Upper lobe of left lung (tissue), 6 donors: ENCODE measurements around the gene TPGS2. TPM values are rescaled to one million over a fixed set of nuclear protein-coding genes. Genes with fewer than 3 reads are reported as not detected.
"Not testable (repeated sequence)": the region's sequence is repeated elsewhere in the genome, so short reads cannot be mapped to it uniquely, and the experiment has no call there.

Source experiments
- ATAC-seq, 2 donors: fragments of 200-7000 bp; cut with Tn5 transposase; one replicate each; pipeline ENCODE4 v1.9.1; 2022; ENCODE audit warnings: mild to moderate bottlenecking in 2 of 2, moderate library complexity in 2 of 2; ENCODE audit not compliant: low FRiP score in 2 of 2
- DNase-seq, 2 donors: peaks; one replicate each; pipeline ENCODE4 v3.0.0-alpha.2; 2019 to 2020
- H3K27ac ChIP-seq, 4 donors: fragments of 200-600 bp; sonication (generic); one replicate each; pipeline ENCODE4 v1.5.1; 2016 to 2019
- H3K27me3 ChIP-seq, 4 donors: fragments of 200-600 bp; sonication (generic); one replicate each; pipeline ENCODE4 v1.5.1; 2017 to 2019
- H3K36me3 ChIP-seq, 4 donors: fragments of 200-600 bp; sonication (generic); one replicate each; pipeline ENCODE4 v1.5.1; 2016 to 2019
- H3K4me1 ChIP-seq, 4 donors: fragments of 200-600 bp; sonication (generic); one replicate each; pipeline ENCODE4 v1.5.1; 2018 to 2019
- H3K4me3 ChIP-seq, 4 donors: fragments of 200-600 bp; sonication (generic); one replicate each; pipeline ENCODE4 v1.5.1; 2017 to 2019; ENCODE audit warnings: mild to moderate bottlenecking in 2 of 4, moderate library complexity in 1 of 4
- H3K9me3 ChIP-seq, 4 donors: fragments of 200-600 bp; sonication (generic); one replicate each; pipeline ENCODE4 v1.5.1; 2018 to 2019
- CTCF ChIP-seq, 6 experiments: fragments of 450-650 bp in 4 of 6; fragments of 200-600 bp in 2 of 6; sonication (generic) in 2 of 6; IDR thresholded peaks; one replicate each; pipeline ENCODE4 v1.5.1; 2016 to 2019; ENCODE audit warnings: antibody characterized with exemption in 6 of 6
- EP300 ChIP-seq, 4 donors: sonication (generic); formaldehyde crosslinking; IDR thresholded peaks; one replicate each; pipeline ENCODE4 v1.5.1; 2017; ENCODE audit warnings: antibody characterized with exemption in 4 of 4, control low read depth in 2 of 4
- POLR2A ChIP-seq, 4 donors: fragments of 450-650 bp; IDR thresholded peaks; one replicate each; pipeline ENCODE4 v1.5.1; 2016 to 2017; ENCODE audit warnings: antibody characterized with exemption in 4 of 4, mild to moderate bottlenecking in 2 of 4
- POLR2AphosphoS5 ChIP-seq, 2 donors: sonication (generic); formaldehyde crosslinking; IDR thresholded peaks; one replicate each; pipeline ENCODE4 v1.5.1; 2017; ENCODE audit warnings: antibody characterized with exemption in 2 of 2
- WGBS, 2 donors: methylation state at CpG; one replicate each; pipeline ENCODE4 v1.1.5; 2017 to 2018; 5-methylcytosine and 5-hydroxymethylcytosine counted together
- total RNA-seq, 6 donors: library from RNA; depleted of rRNA in 4 of 6; stranded (reverse); fragments of >200 nt in 4 of 6; gene quantifications; one replicate each; pipeline versions ENCODE4 v1.1.0 to v1.2.1, GENCODE V29; 2016 to 2021
- donor health status: DM: no; HTN: no; CAD: no; lungs with moderate emphysema.
- donor health status: DM: no; HTN: yes; CAD: no; lungs with severe emphysema.

Gene TPGS2
- total RNA-seq, 6 donors from 2014 or later = 63.6 to 133 (median 94.9) TPM

- peak in 1 of 2 donors; percentile 36 for DNase-seq
- H3K4me3 ChIP-seq = no peak overlapping the region
- peak; percentile 7 to 46 for ATAC-seq
- H3K27me3 ChIP-seq = no peaks in the 10 kb centered on the region
- 67% methylated on average over 6 of the region's 6 CpGs for WGBS, 2 donors
- no peaks in the 10 kb centered on the region for H3K9me3 ChIP-seq
- no peaks in the 10 kb centered on the region for H3K36me3 ChIP-seq
- H3K4me1 ChIP-seq = peaks cover 0 to 2% (median 0%) of the 10 kb centered on the region in 4 donors
- no peak for TF ChIP-seq EP300 (IDR thresholded peaks at IDR 0.05)
- peak in 3 of 6 experiments; percentile 31 to 40 (median 35) for TF ChIP-seq CTCF (IDR thresholded peaks at IDR 0.05)
- no peak for TF ChIP-seq POLR2A (IDR thresholded peaks at IDR 0.05)
- no peak for TF ChIP-seq POLR2AphosphoS5 (IDR thresholded peaks at IDR 0.05)
- H3K27ac ChIP-seq = peak overlapping the region in 3 of 4 donors; percentile 11 to 43 (median 30)
These were observed 59.0 kb downstream of the TPGS2 start for GRCh38 chr18:36769611-36770314.

GRCh38 chr18:36769172-36769571 lies 59.6 kb downstream of the TPGS2 start:
- TF ChIP-seq POLR2AphosphoS5 (IDR thresholded peaks at IDR 0.05) (no peak), POLR2A (IDR thresholded peaks at IDR 0.05) (no peak), CTCF (IDR thresholded peaks at IDR 0.05) (no peak), EP300 (IDR thresholded peaks at IDR 0.05) (no peak)
- 88 to 95% methylated on average over 10 of the region's 10 CpGs for WGBS, 2 donors
- Histone ChIP-seq H3K9me3 (no peaks in the 10 kb centered on the region), H3K27ac (no peak overlapping the region), H3K27me3 (no peaks in the 10 kb centered on the region), H3K36me3 (no peaks in the 10 kb centered on the region), H3K4me1 (peaks cover 0 to 2% (median 0%) of the 10 kb centered on the region in 4 donors), H3K4me3 (no peak overlapping the region)
- ATAC-seq (peak in 1 of 2 donors; percentile 29), DNase-seq (no peak)

- Histone ChIP-seq H3K4me3 (no peak overlapping the region), H3K36me3 (no peaks in the 10 kb centered on the region), H3K27ac (no peak overlapping the region), H3K4me1 (peaks cover 0 to 2% (median 0%) of the 10 kb centered on the region in 4 donors), H3K9me3 (no peaks in the 10 kb centered on the region), H3K27me3 (no peaks in the 10 kb centered on the region)
- no peak for DNase-seq
- WGBS, 2 donors = 42 to 60% methylated on average over 3 of the region's 3 CpGs
- TF ChIP-seq POLR2AphosphoS5 (IDR thresholded peaks at IDR 0.05) (no peak), EP300 (IDR thresholded peaks at IDR 0.05) (no peak), POLR2A (IDR thresholded peaks at IDR 0.05) (no peak), CTCF (IDR thresholded peaks at IDR 0.05) (no peak)
- ATAC-seq = no peak
These were observed 62.0 kb downstream of the TPGS2 start for GRCh38 chr18:36766836-36767235.

GRCh38 chr18:36762965-36763364 lies 65.8 kb downstream of the TPGS2 start:
- H3K4me3 ChIP-seq, ATAC-seq, H3K36me3 ChIP-seq, H3K27ac ChIP-seq, H3K27me3 ChIP-seq, H3K4me1 ChIP-seq, DNase-seq, H3K9me3 ChIP-seq: not testable (repeated sequence)
- 92 to 96% methylated on average over 26 of the region's 26 CpGs for WGBS, 2 donors

- WGBS, 2 donors = 81 to 88% methylated on average over 2 of the region's 2 CpGs
- TF ChIP-seq POLR2AphosphoS5 (IDR thresholded peaks at IDR 0.05) (no peak), POLR2A (IDR thresholded peaks at IDR 0.05) (no peak), CTCF (IDR thresholded peaks at IDR 0.05) (no peak), EP300 (IDR thresholded peaks at IDR 0.05) (no peak)
- Histone ChIP-seq H3K9me3 (no peaks in the 10 kb centered on the region), H3K27ac (no peak overlapping the region), H3K27me3 (no peaks in the 10 kb centered on the region), H3K4me1 (peaks cover 0 to 8% (median under 1%) of the 10 kb centered on the region in 4 donors), H3K4me3 (no peak overlapping the region), H3K36me3 (no peaks in the 10 kb centered on the region)
- DNase-seq = no peak
- ATAC-seq = no peak
These were observed 66.7 kb downstream of the TPGS2 start for GRCh38 chr18:36762074-36762473.
